ENCODE data around the gene CCT7. TPM values are rescaled to one million over a fixed set of nuclear protein-coding genes. Genes with fewer than 3 reads are reported as not detected.

CCT7 gene
- total RNA-seq, 1 donor from 2014 or later: 648 TPM

DNA sequence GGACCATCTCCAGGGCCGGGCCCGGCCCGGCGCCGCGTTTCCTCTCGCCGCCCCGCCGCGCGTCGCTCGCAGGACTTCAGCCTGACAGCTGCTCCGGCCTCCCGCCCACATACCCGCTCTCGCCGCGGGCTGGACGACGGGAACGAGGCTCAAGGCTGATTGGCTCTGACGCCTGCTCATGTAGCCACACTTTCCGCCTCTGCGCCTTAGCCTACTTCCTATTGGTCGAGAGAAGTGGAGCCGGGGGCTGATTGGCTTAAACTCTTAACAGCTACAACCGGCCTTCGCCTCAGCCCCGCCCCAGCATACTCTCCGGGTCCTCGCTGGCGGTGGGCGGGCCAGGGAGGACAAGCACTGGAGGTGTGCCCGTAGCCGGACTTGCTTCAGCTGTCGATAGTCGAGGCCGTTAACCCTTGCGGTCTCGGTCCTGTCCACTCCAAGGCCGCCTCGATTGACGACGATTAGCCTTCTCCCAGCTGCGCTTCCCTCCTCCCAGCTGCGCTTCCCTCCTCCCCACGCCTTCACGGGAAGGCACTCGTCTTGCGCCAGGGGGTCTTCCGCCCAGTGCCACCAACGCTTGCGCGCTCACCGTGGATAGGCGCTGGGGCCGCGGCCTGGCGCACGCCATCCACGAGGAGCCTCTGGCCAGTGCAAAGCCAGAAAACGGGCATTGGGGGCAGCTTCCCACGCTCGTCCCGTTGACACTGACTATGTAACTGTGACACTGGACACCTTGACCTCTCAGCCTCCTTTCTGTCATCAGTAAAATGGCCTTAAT lies 765 bp upstream of the CCT7 start, which contains the start of gene PRADC1:
Gene PRADC1, minus strand, starts transcription at position 86 of the 778 bp plus-strand sequence. Its CDS starts 79 bp downstream, at position 7.
- H3K4me3 Mint-ChIP-seq: peak within 1 kb of the TSS; percentile 95
- H3K36me3 Mint-ChIP-seq (ENCODE audit: low read depth): peaks cover 20% of the 10 kb centered on the region
- peak; percentile 96 for DNase-seq (ENCODE audit: low spot score)
- H3K27me3 Mint-ChIP-seq (ENCODE audit: insufficient read depth): no peaks in the 10 kb centered on the region
- intact Hi-C loops (cut with micrococcal nuclease): loop anchor here (1.0 to 10.0 kb wide), 7 partner anchors 19 to 1724 kb away; partner anchors contain the start of genes FBXO41, HK2, POLE4 and SFXN5
- peak within 1 kb of the TSS; percentile 96 for H3K27ac Mint-ChIP-seq
- no peaks in the 10 kb centered on the region for H3K9me3 Mint-ChIP-seq
- peaks cover 28% of the 10 kb centered on the region for H3K4me1 Mint-ChIP-seq (ENCODE audit: low read depth)

GRCh38 chr2:73235315-73236028 lies 1.4 kb downstream of the CCT7 start:
- peak overlapping the region; percentile 96 for H3K27ac Mint-ChIP-seq
- H3K4me1 Mint-ChIP-seq (ENCODE audit: low read depth): peaks cover 36% of the 10 kb centered on the region
- H3K9me3 Mint-ChIP-seq: no peaks in the 10 kb centered on the region
- H3K36me3 Mint-ChIP-seq (ENCODE audit: low read depth): peaks cover 27% of the 10 kb centered on the region
- H3K27me3 Mint-ChIP-seq (ENCODE audit: insufficient read depth): no peaks in the 10 kb centered on the region
- H3K4me3 Mint-ChIP-seq: peak overlapping the region; percentile 95
- intact Hi-C loops (cut with micrococcal nuclease): loop anchor here (2.0 to 10.0 kb wide), 3 partner anchors 969 to 1599 kb away; partner anchors contain the start of genes HK2 and INO80B
- no peak for DNase-seq (ENCODE audit: low spot score)

DNA sequence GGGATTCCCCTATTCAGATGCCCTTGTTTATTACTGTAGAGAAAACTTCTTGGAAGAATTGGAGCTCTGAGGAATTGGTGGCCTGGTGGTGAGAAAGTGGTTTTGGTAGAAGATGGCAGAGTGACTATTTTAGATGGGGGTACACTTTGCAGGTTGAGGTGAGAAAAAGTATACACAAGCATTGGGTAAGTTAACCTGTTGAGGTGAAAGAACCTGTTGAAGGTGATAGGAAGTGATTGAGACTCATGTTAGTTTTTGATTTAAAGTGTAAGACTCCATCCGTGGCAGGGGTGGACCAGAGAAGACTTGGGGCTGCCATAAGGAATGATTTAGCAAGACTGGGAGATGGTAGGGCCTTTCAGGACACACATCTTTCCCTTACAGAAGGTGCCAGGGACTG lies 3.1 kb downstream of the CCT7 start:
- Mint-ChIP-seq H3K27ac (peak overlapping the region; percentile 9), H3K27me3 (ENCODE audit: insufficient read depth) (no peaks in the 10 kb centered on the region), H3K9me3 (no peaks in the 10 kb centered on the region), H3K4me3 (peak overlapping the region; percentile 2), H3K36me3 (ENCODE audit: low read depth) (peaks cover 30% of the 10 kb centered on the region), H3K4me1 (ENCODE audit: low read depth) (peaks cover 36% of the 10 kb centered on the region)
- intact Hi-C loops (cut with micrococcal nuclease): loop anchor here (10.0 kb wide), 2 partner anchors 968 to 1598 kb away; partner anchors contain the start of gene HK2
- no peak for DNase-seq (ENCODE audit: low spot score)

DNA sequence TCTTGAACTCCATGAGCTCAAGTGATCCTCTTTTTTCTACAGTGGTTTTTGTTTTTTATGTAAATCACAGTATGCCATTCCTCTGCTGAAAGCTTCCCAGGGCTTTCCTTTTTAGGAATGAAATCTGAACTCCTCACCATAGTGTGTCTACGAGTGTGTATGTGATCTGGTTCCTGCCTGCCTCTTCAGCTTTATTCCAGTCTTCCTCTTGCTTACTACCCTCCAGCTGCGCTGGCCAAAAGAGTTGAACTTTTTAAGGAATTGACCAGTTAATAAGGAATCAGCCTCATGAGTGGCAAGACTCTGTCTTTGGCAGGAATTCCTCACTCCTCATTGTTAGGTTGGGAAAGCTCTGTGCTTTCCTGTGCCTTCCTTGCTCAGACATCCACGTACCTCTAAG lies 4.0 kb downstream of the CCT7 start:
- no peaks in the 10 kb centered on the region for H3K9me3 Mint-ChIP-seq
- H3K36me3 Mint-ChIP-seq (ENCODE audit: low read depth): peaks cover 33% of the 10 kb centered on the region
- intact Hi-C loops (cut with micrococcal nuclease): loop anchor here (10.0 kb wide), 2 partner anchors 967 to 1597 kb away; partner anchors contain the start of gene HK2
- no peak overlapping the region for H3K4me3 Mint-ChIP-seq
- no peak for DNase-seq (ENCODE audit: low spot score)
- H3K27me3 Mint-ChIP-seq (ENCODE audit: insufficient read depth): no peaks in the 10 kb centered on the region
- no peak overlapping the region for H3K27ac Mint-ChIP-seq
- H3K4me1 Mint-ChIP-seq (ENCODE audit: low read depth): peaks cover 30% of the 10 kb centered on the region

GRCh38 chr2:73238976-73239375 lies 4.9 kb downstream of the CCT7 start:
- Mint-ChIP-seq H3K36me3 (ENCODE audit: low read depth) (peaks cover 36% of the 10 kb centered on the region), H3K4me3 (no peak overlapping the region), H3K9me3 (no peaks in the 10 kb centered on the region), H3K27ac (no peak overlapping the region), H3K27me3 (ENCODE audit: insufficient read depth) (no peaks in the 10 kb centered on the region), H3K4me1 (ENCODE audit: low read depth) (peaks cover 30% of the 10 kb centered on the region)
- intact Hi-C loops (cut with micrococcal nuclease): loop anchor here (10.0 kb wide), 2 partner anchors 966 to 1596 kb away; partner anchors contain the start of gene HK2
- DNase-seq (ENCODE audit: low spot score): no peak

GRCh38 chr2:73239776-73240175 lies 5.7 kb downstream of the CCT7 start:
- Mint-ChIP-seq H3K4me1 (ENCODE audit: low read depth) (peaks cover 38% of the 10 kb centered on the region), H3K27me3 (ENCODE audit: insufficient read depth) (no peaks in the 10 kb centered on the region), H3K9me3 (no peaks in the 10 kb centered on the region), H3K27ac (no peak overlapping the region), H3K36me3 (ENCODE audit: low read depth) (peaks cover 44% of the 10 kb centered on the region), H3K4me3 (no peak overlapping the region)
- intact Hi-C loops (cut with micrococcal nuclease): loop anchor here (10.0 kb wide), 2 partner anchors 965 to 1595 kb away; partner anchors contain the start of gene HK2
- no peak for DNase-seq (ENCODE audit: low spot score)

DNA sequence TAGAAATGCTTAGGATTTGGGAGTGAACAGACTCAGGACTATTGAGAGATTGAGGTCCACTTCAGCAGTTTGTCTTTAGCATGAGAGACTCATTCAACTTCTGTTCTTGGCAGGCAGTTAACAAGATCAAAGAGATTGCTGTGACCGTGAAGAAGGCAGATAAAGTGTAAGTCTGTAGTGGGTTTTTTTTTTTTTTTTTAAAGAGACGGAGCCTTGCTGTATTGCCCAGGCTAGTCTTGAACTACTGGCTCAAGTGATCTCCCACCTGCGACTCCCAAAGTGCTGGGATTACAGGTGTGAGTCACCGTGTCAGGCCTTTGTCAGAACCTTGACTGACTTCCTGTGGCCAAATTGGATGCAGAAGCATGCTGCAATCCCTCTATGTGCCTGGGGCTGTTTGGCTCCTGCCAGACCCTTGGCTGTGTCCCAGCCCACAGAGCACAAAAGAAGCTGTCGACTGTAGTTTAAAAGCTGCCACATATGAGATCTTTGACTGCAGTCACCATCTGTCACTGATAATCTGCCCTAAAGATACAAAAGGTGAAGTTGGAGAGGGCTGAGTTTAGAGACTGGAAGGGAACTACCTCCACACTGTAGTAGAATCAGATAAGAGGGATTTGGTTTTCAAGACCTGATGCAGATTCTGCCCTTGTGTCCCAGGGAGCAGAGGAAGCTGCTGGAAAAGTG lies 9.9 kb downstream of the CCT7 start:
- no peaks in the 10 kb centered on the region for H3K9me3 Mint-ChIP-seq
- H3K36me3 Mint-ChIP-seq (ENCODE audit: low read depth): peaks cover 57% of the 10 kb centered on the region
- H3K27me3 Mint-ChIP-seq (ENCODE audit: insufficient read depth): no peaks in the 10 kb centered on the region
- peaks cover 32% of the 10 kb centered on the region for H3K4me1 Mint-ChIP-seq (ENCODE audit: low read depth)
- no peak for DNase-seq (ENCODE audit: low spot score)
- no peak overlapping the region for H3K4me3 Mint-ChIP-seq
- H3K27ac Mint-ChIP-seq: peak overlapping the region; percentile 40
- intact Hi-C loops (cut with micrococcal nuclease): no loop called here

DNA sequence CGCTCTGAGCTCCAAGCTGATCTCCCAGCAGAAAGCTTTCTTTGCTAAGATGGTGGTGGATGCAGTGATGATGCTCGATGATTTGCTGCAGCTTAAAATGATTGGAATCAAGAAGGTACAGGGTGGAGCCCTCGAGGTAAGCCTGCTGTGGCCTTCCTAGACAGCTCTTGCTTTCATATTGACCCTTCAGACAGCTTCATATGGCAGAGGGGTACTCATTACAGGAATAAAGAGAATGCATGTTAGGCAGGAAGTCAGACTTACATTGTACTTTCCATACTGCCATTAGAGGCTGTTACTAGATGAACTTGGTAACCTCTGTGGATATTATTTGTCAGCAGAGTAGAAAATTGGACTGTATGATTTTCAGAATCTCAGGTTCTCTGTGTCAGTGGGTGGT lies 10.5 kb downstream of the CCT7 start:
- peaks cover 59% of the 10 kb centered on the region for H3K36me3 Mint-ChIP-seq (ENCODE audit: low read depth)
- H3K9me3 Mint-ChIP-seq: no peaks in the 10 kb centered on the region
- H3K27me3 Mint-ChIP-seq (ENCODE audit: insufficient read depth): no peaks in the 10 kb centered on the region
- peak overlapping the region; percentile 44 for H3K27ac Mint-ChIP-seq
- DNase-seq (ENCODE audit: low spot score): no peak
- intact Hi-C loops (cut with micrococcal nuclease): no loop called here
- H3K4me3 Mint-ChIP-seq: no peak overlapping the region
- peaks cover 26% of the 10 kb centered on the region for H3K4me1 Mint-ChIP-seq (ENCODE audit: low read depth)

DNA sequence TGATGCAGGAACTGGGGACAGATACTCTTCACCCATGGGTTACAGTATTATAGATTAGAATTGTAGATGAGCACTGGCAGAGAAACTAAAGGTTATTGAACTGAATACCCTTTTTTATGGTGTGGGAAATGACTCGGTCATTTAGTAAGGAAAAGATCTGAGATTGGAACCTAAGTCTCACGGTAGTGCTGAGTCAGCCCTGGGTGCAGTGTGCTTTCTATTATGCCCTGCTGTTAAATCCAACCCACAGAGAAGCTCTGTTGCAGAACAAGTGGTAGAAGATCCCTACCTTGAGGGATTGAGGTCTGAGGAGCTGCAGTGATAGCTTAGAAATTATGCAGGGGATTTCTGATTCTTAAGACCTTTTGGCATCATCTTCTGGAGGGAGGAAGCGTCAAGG lies 12.7 kb downstream of the CCT7 start:
- H3K36me3 Mint-ChIP-seq (ENCODE audit: low read depth): peaks cover 63% of the 10 kb centered on the region
- no peaks in the 10 kb centered on the region for H3K9me3 Mint-ChIP-seq
- no peak for DNase-seq (ENCODE audit: low spot score)
- intact Hi-C loops (cut with micrococcal nuclease): no loop called here
- H3K27ac Mint-ChIP-seq: no peak overlapping the region
- no peaks in the 10 kb centered on the region for H3K27me3 Mint-ChIP-seq (ENCODE audit: insufficient read depth)
- no peak overlapping the region for H3K4me3 Mint-ChIP-seq
- H3K4me1 Mint-ChIP-seq (ENCODE audit: low read depth): peaks cover 24% of the 10 kb centered on the region

DNA sequence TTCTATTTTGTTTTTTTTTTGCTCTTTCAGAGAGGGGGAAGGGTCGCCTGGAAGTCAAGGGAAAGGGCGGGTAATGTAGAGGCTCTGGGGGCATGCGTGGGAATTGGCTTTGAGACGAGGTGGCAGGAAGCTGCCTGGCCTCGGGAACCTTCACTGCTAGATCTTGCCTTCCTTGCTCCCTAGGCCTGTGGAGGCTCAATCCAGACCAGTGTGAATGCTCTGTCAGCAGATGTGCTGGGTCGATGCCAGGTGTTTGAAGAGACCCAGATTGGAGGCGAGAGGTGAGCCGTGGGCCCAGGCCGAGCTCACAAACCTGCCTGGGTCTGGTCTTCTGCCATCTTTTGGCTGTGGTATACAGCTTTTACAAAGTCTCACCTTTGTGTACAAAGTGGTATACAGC lies 15.5 kb downstream of the CCT7 start:
- H3K27ac Mint-ChIP-seq: no peak overlapping the region
- intact Hi-C loops (cut with micrococcal nuclease): no loop called here

DNA sequence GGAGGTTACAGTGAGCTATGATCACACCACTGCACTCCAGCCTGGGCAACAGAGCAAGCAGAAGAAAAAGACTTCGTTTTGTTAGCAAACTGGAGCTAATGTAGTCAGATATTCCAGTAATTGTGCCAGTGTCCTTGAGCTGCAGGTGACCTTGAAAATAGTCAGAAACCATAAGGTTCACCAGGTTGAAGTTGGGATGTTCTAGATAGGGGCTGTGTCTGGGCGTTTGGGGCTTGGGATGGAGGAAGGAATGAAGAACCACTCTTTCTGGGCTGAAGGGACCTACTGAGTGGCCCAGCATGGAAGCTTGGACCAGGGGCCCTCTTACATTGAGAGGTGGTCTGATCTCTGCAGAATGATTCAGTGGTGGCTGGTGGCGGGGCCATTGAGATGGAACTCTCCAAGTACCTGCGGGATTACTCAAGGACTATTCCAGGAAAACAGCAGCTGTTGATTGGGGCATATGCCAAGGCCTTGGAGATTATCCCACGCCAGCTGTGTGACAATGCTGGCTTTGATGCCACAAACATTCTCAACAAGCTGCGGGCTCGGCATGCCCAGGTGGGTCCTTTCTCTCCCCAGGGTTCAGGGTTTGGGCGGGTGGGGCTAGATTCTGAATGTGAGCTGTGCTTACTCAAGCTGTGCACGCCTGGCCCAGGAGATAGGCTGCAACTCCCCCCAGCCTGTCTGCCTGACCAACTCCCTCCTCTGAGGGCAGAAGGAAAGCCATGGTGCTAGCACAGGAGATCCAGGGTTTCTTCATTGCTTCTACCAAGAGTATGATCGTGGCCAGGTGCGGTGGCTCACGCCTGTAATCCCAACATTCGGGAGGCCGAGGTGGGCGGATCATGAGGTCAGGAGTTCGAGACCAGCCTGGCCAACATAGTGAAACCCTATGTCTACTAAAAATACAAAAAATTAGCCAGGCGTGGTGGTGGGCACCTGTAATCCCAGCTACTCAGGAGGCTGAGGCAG lies 17.1 kb downstream of the CCT7 start:
- no peaks in the 10 kb centered on the region for H3K27me3 Mint-ChIP-seq (ENCODE audit: insufficient read depth)
- intact Hi-C loops (cut with micrococcal nuclease): no loop called here

More for the DNA sequence above, 15.5 kb downstream of the CCT7 start:
- H3K4me1 Mint-ChIP-seq (ENCODE audit: low read depth): peaks cover 17% of the 10 kb centered on the region
- H3K36me3 Mint-ChIP-seq (ENCODE audit: low read depth): peaks cover 59% of the 10 kb centered on the region
- no peaks in the 10 kb centered on the region for H3K27me3 Mint-ChIP-seq (ENCODE audit: insufficient read depth)
- H3K4me3 Mint-ChIP-seq: no peak overlapping the region
- DNase-seq (ENCODE audit: low spot score): no peak
- H3K9me3 Mint-ChIP-seq: no peaks in the 10 kb centered on the region

More for the DNA sequence above, 17.1 kb downstream of the CCT7 start:
- no peak overlapping the region for H3K4me3 Mint-ChIP-seq
- H3K4me1 Mint-ChIP-seq (ENCODE audit: low read depth): peaks cover 9% of the 10 kb centered on the region
- no peaks in the 10 kb centered on the region for H3K9me3 Mint-ChIP-seq
- DNase-seq (ENCODE audit: low spot score): no peak
- H3K36me3 Mint-ChIP-seq (ENCODE audit: low read depth): peaks cover 49% of the 10 kb centered on the region
- no peak overlapping the region for H3K27ac Mint-ChIP-seq
